Right atrium auricular region (tissue), 2 donors: ENCODE results near the gene SLC8A1. TPM values are rescaled to one million over a fixed set of nuclear protein-coding genes. Genes with fewer than 3 reads are reported as not detected.

Experiments
- DNase-seq: peaks from one replicate; pipeline ENCODE4 v3.0.0-alpha.2; 2019; ENCODE audit warnings: low spot score
- H3K27ac ChIP-seq, 2 donors: fragments of 200-600 bp; sonication (generic); 1 replicate in 1 of 2; 2 replicates in 1 of 2; pipeline ENCODE4 v1.5.1; 2016 to 2019
- H3K27me3 ChIP-seq, 2 donors: fragments of 200-600 bp; sonication (generic); one replicate each; pipeline versions ENCODE4 v1.5.1 to v1.6.0; 2017 to 2019
- H3K36me3 ChIP-seq: fragments of 200-600 bp; sonication (generic); one replicate; pipeline ENCODE4 v1.5.1; 2016
- H3K4me1 ChIP-seq, 2 donors: fragments of 200-600 bp; sonication (generic); one replicate each; pipeline versions ENCODE4 v1.5.1 to v1.6.0; 2017 to 2019
- H3K4me3 ChIP-seq, 2 donors: fragments of 200-600 bp; sonication (generic); 1 replicate in 1 of 2; 2 replicates in 1 of 2; pipeline ENCODE4 v1.5.1; 2017 to 2019; ENCODE audit warnings: mild to moderate bottlenecking in 1 of 2, moderate library complexity in 1 of 2
- H3K9me3 ChIP-seq, 2 donors: fragments of 200-600 bp; sonication (generic); one replicate each; pipeline ENCODE4 v1.5.1; 2019
- CTCF ChIP-seq, 2 donors: fragments of 200-600 bp; sonication (generic); IDR thresholded peaks; one replicate each; pipeline ENCODE4 v1.5.1; 2019; ENCODE audit warnings: antibody characterized with exemption in 2 of 2
- total RNA-seq, 2 donors: library from RNA; depleted of rRNA; stranded (reverse); fragments of >200 nt; gene quantifications; one replicate each; pipeline ENCODE4 v1.1.0, GENCODE V29; 2016

Gene SLC8A1
- total RNA-seq, 2 donors from 2014 or later, result 493 to 738 TPM

- Histone ChIP-seq H3K4me3 (no peak overlapping the region), H3K9me3 (no peaks in the 10 kb centered on the region), H3K27me3 (no peaks in the 10 kb centered on the region), H3K36me3 (peaks cover 5% of the 10 kb centered on the region), H3K27ac (no peak overlapping the region), H3K4me1 (peaks cover 0 to 17% of the 10 kb centered on the region in 2 donors)
- no peak for DNase-seq
- TF ChIP-seq CTCF (IDR thresholded peaks at IDR 0.05), result no peak
Observed at GRCh38 chr2:40120026-40120425, 331.9 kb downstream of the SLC8A1 start.

GRCh38 chr2:40118622-40119021 lies 333.3 kb downstream of the SLC8A1 start:
- peaks cover 9% of the 10 kb centered on the region for H3K36me3 ChIP-seq
- no peak for TF ChIP-seq CTCF (IDR thresholded peaks at IDR 0.05)
- H3K4me3 ChIP-seq, result no peak overlapping the region
- H3K9me3 ChIP-seq, result no peaks in the 10 kb centered on the region
- H3K27me3 ChIP-seq, result no peaks in the 10 kb centered on the region
- H3K4me1 ChIP-seq, result peaks cover 0 to 9% of the 10 kb centered on the region in 2 donors
- no peak overlapping the region for H3K27ac ChIP-seq
- no peak for DNase-seq

- DNase-seq, result no peak
- TF ChIP-seq CTCF (IDR thresholded peaks at IDR 0.05), result no peak
- Histone ChIP-seq H3K4me1 (no peaks in the 10 kb centered on the region), H3K27me3 (no peaks in the 10 kb centered on the region), H3K4me3 (no peak overlapping the region), H3K9me3 (no peaks in the 10 kb centered on the region), H3K27ac (no peak overlapping the region), H3K36me3 (peaks cover 9% of the 10 kb centered on the region)
Observed at GRCh38 chr2:40115894-40116293, 336.0 kb downstream of the SLC8A1 start.

GRCh38 chr2:40115348-40115747 lies 336.5 kb downstream of the SLC8A1 start:
- DNase-seq, result no peak
- no peaks in the 10 kb centered on the region for H3K9me3 ChIP-seq
- peaks cover 9% of the 10 kb centered on the region for H3K36me3 ChIP-seq
- no peak overlapping the region for H3K4me3 ChIP-seq
- H3K4me1 ChIP-seq, result no peaks in the 10 kb centered on the region
- TF ChIP-seq CTCF (IDR thresholded peaks at IDR 0.05), result no peak
- H3K27me3 ChIP-seq, result no peaks in the 10 kb centered on the region
- H3K27ac ChIP-seq, result no peak overlapping the region

GRCh38 chr2:40113997-40114396 lies 337.9 kb downstream of the SLC8A1 start:
- Histone ChIP-seq H3K27me3 (no peaks in the 10 kb centered on the region), H3K4me3 (no peak overlapping the region), H3K4me1 (no peaks in the 10 kb centered on the region), H3K36me3 (peaks cover 9% of the 10 kb centered on the region), H3K27ac (no peak overlapping the region), H3K9me3 (no peaks in the 10 kb centered on the region)
- no peak for TF ChIP-seq CTCF (IDR thresholded peaks at IDR 0.05)
- DNase-seq, result no peak

GRCh38 chr2:40113272-40113968 lies 338.5 kb downstream of the SLC8A1 start:
- no peak for DNase-seq
- TF ChIP-seq CTCF (IDR thresholded peaks at IDR 0.05), result no peak
- peaks cover 9% of the 10 kb centered on the region for H3K36me3 ChIP-seq
- no peaks in the 10 kb centered on the region for H3K4me1 ChIP-seq
- no peak overlapping the region for H3K27ac ChIP-seq
- H3K27me3 ChIP-seq, result no peaks in the 10 kb centered on the region
- H3K9me3 ChIP-seq, result no peaks in the 10 kb centered on the region
- no peak overlapping the region for H3K4me3 ChIP-seq
